ENCODE data around the gene CUEDC2. TPM values are rescaled to one million over a fixed set of nuclear protein-coding genes. Genes with fewer than 3 reads are reported as not detected.
"Not testable (repeated sequence)": the region's sequence is repeated elsewhere in the genome, so short reads cannot be mapped to it uniquely, and the experiment has no call there.

The CUEDC2 gene
- polyA plus RNA-seq, 1 donor from 2014 or later, result 169 TPM

GRCh38 chr10:102454662-102455487 is 22.5 kb upstream of the CUEDC2 start:
- H3K9ac ChIP-seq (ENCODE audit: low read length); H3K36me3 ChIP-seq (ENCODE audit: insufficient read depth, low read length); H3K4me3 ChIP-seq (ENCODE audit: low read length); H3K27me3 ChIP-seq (ENCODE audit: insufficient read depth, low read depth, low read length); H3K27ac ChIP-seq (ENCODE audit: low read length); H3K79me2 ChIP-seq (replicated peaks; ENCODE audit: insufficient read depth, low read length); H3K9me3 ChIP-seq (ENCODE audit: low read length); H3K9me2 ChIP-seq (ENCODE audit: insufficient read depth, low read length); H2AFZ ChIP-seq (ENCODE audit: low read depth, low read length); H4K20me1 ChIP-seq (ENCODE audit: insufficient read depth); H3K4me2 ChIP-seq (ENCODE audit: low read length); H3F3A ChIP-seq (ENCODE audit: insufficient read depth, low read length, poor library complexity, severe bottlenecking): not testable (repeated sequence)

GRCh38 chr10:102453502-102453901 is 21.1 kb upstream of the CUEDC2 start:
- H3K79me2 ChIP-seq (replicated peaks; ENCODE audit: insufficient read depth, low read length), result no peaks in the 10 kb centered on the region
- no peaks in the 10 kb centered on the region for H3K9me2 ChIP-seq (ENCODE audit: insufficient read depth, low read length)
- no peak overlapping the region for H3K27ac ChIP-seq (ENCODE audit: low read length)
- no peaks in the 10 kb centered on the region for H3K36me3 ChIP-seq (ENCODE audit: insufficient read depth, low read length)
- no peak overlapping the region for H3K9ac ChIP-seq (ENCODE audit: low read length)
- H3F3A ChIP-seq (ENCODE audit: insufficient read depth, low read length, poor library complexity, severe bottlenecking), result no peaks in the 10 kb centered on the region
- no peak overlapping the region for H3K4me2 ChIP-seq (ENCODE audit: low read length)
- no peaks in the 10 kb centered on the region for H4K20me1 ChIP-seq (ENCODE audit: insufficient read depth)
- TF ChIP-seq TAF1 (IDR thresholded peaks at IDR 0.05; ENCODE audit: low read depth), result no peak
- no peak overlapping the region for H3K4me3 ChIP-seq (ENCODE audit: low read length)
- no peaks in the 10 kb centered on the region for H3K9me3 ChIP-seq (ENCODE audit: low read length)
- H2AFZ ChIP-seq (ENCODE audit: low read depth, low read length), result no peak overlapping the region
- H3K27me3 ChIP-seq (ENCODE audit: insufficient read depth, low read depth, low read length), result no peaks in the 10 kb centered on the region

GRCh38 chr10:102452672-102453340 is 20.4 kb upstream of the CUEDC2 start:
- TF ChIP-seq CTCF (IDR thresholded peaks at IDR 0.05; ENCODE audit: poor library complexity, severe bottlenecking) (no peak), SMC3 (conservative IDR thresholded peaks at IDR 0.05; ENCODE audit: poor library complexity) (no peak), EP300 (conservative IDR thresholded peaks at IDR 0.05; ENCODE audit: poor library complexity, severe bottlenecking) (no peak), RAD21 (conservative IDR thresholded peaks at IDR 0.05) (no peak), TAF1 (IDR thresholded peaks at IDR 0.05; ENCODE audit: low read depth) (no peak), REST (IDR thresholded peaks at IDR 0.05; ENCODE audit: borderline replicate concordance) (no peak), EZH2 (IDR thresholded peaks at IDR 0.05; ENCODE audit: borderline replicate concordance, insufficient read depth, low read length, poor library complexity, severe bottlenecking) (no peak), MXI1 (conservative IDR thresholded peaks at IDR 0.05; ENCODE audit: poor library complexity, severe bottlenecking) (no peak), POLR2AphosphoS5 (IDR thresholded peaks at IDR 0.05) (no peak)
- no peaks in the 10 kb centered on the region for H3K27me3 ChIP-seq (ENCODE audit: insufficient read depth, low read depth, low read length)
- no peak overlapping the region for H3K4me2 ChIP-seq (ENCODE audit: low read length)
- H3F3A ChIP-seq (ENCODE audit: insufficient read depth, low read length, poor library complexity, severe bottlenecking), result no peaks in the 10 kb centered on the region
- no peaks in the 10 kb centered on the region for H4K20me1 ChIP-seq (ENCODE audit: insufficient read depth)
- no peaks in the 10 kb centered on the region for H3K79me2 ChIP-seq (replicated peaks; ENCODE audit: insufficient read depth, low read length)
- H3K9me3 ChIP-seq (ENCODE audit: low read length), result no peaks in the 10 kb centered on the region
- no peak overlapping the region for H2AFZ ChIP-seq (ENCODE audit: low read depth, low read length)
- H3K9me2 ChIP-seq (ENCODE audit: insufficient read depth, low read length), result no peaks in the 10 kb centered on the region
- no peak overlapping the region for H3K4me3 ChIP-seq (ENCODE audit: low read length)
- no peak overlapping the region for H3K27ac ChIP-seq (ENCODE audit: low read length)
- H3K36me3 ChIP-seq (ENCODE audit: insufficient read depth, low read length), result no peaks in the 10 kb centered on the region
- no peak overlapping the region for H3K9ac ChIP-seq (ENCODE audit: low read length)

Data from neural cell (in vitro differentiated cells).